HG02642 (cell line): ENCODE data around the gene NCAPH2.
A peak's percentile ranks its signal among the peaks of the same experiment; 100 is the strongest.

Source experiments
- ATAC-seq: cut with Tn5 transposase; IDR thresholded peaks from one replicate; pipeline ENCODE4 v1.9.1; 2021; ENCODE audit warnings: mild to moderate bottlenecking; ENCODE audit not compliant: unreplicated experiment, poor library complexity

Gene NCAPH2

GRCh38 chr22:50473855-50474671 lies 34.0 kb upstream of the NCAPH2 start:
- ATAC-seq = no peak

- ATAC-seq = peak; percentile 80
Observed at GRCh38 chr22:50474710-50475651, 33.0 kb upstream of the NCAPH2 start, which contains the start of gene SBF1. Gene SBF1 (minus strand): TSS chr22:50475035. CDS start chr22:50474840, 195 bp downstream.

GRCh38 chr22:50475652-50476002 lies 32.4 kb upstream of the NCAPH2 start:
- no peak for ATAC-seq

GRCh38 chr22:50476868-50477267 lies 31.2 kb upstream of the NCAPH2 start:
- ATAC-seq = no peak

- no peak for ATAC-seq
Observed at GRCh38 chr22:50477923-50478322, 30.1 kb upstream of the NCAPH2 start.

GRCh38 chr22:50479721-50480120 lies 28.3 kb upstream of the NCAPH2 start:
- no peak for ATAC-seq

- ATAC-seq = no peak
Observed at GRCh38 chr22:50481045-50481439, 27.0 kb upstream of the NCAPH2 start.

- ATAC-seq = no peak
Observed at GRCh38 chr22:50481440-50482106, 26.5 kb upstream of the NCAPH2 start, which contains the start of gene ADM2. Gene ADM2 (plus strand): TSS chr22:50481543. CDS start chr22:50481848, 305 bp downstream.

- ATAC-seq = no peak
Observed at GRCh38 chr22:50482107-50483074, 25.6 kb upstream of the NCAPH2 start.

GRCh38 chr22:50483106-50483505 lies 24.9 kb upstream of the NCAPH2 start:
- no peak for ATAC-seq

GRCh38 chr22:50483556-50483955 lies 24.5 kb upstream of the NCAPH2 start:
- no peak for ATAC-seq

- no peak for ATAC-seq
Observed at GRCh38 chr22:50483977-50484853, 23.8 kb upstream of the NCAPH2 start.

GRCh38 chr22:50485221-50486131 lies 22.5 kb upstream of the NCAPH2 start:
- no peak for ATAC-seq

- ATAC-seq = no peak
Observed at GRCh38 chr22:50486561-50487289, 21.3 kb upstream of the NCAPH2 start, which contains the start of gene MIOX. Gene MIOX (plus strand): TSS chr22:50486859. CDS start chr22:50486898, 39 bp downstream.

- no peak for ATAC-seq
Observed at GRCh38 chr22:50487290-50488005, 20.6 kb upstream of the NCAPH2 start.
